ENCODE data around the gene GARIN6.
"Not testable (repeated sequence)": the region's sequence is repeated elsewhere in the genome, so short reads cannot be mapped to it uniquely, and the experiment has no call there.

Gene GARIN6
- 0 to 0.03 (median 0) reads per million in 18 experiments for total RNA-seq

DNA sequence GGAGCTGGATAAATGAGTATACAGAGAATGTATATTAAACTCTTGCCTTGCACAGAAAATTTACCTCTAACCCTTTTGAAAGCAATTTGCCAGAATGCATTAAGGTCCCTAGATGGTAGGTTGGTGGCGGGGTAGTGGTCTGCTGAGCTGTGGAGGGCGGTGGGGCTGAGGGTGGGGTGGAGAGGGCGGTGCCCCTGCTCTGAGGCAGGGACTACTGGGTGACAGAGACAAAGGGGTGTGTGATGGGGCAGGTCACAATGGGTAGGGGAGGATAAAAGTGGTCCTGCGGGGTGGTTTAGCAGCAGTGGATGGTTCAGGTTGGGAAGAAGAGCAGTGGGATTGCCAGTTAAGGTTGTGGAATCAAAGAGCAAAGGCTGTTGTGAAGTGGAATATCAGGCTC, at the start of gene GARIN6:
GARIN6 (plus strand) TSS at position 301 of the 400 bp plus-strand sequence. CDS start 422 bp downstream, outside the sequence.
- DNase-seq = no peak

DNA sequence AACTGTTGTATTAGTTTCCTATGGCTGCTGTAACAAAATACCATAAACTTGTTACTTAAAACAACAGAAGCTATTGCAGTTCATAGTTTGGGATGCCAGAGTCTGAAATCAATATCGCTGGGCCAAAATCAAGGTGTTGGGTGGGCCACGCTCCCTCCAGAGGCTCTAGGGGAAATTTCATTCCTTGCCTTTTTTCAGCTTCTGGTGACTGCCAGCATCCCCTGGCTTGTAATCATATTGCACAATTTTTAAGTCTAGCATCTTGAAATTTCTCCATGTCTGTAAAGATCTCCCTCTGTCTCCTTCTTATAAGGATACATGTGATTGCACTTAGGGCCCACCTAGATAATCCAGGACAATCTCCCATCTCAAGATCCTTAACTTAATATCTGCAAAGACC, 48.8 kb upstream of the GARIN6 start:
- DNase-seq = no peak

DNA sequence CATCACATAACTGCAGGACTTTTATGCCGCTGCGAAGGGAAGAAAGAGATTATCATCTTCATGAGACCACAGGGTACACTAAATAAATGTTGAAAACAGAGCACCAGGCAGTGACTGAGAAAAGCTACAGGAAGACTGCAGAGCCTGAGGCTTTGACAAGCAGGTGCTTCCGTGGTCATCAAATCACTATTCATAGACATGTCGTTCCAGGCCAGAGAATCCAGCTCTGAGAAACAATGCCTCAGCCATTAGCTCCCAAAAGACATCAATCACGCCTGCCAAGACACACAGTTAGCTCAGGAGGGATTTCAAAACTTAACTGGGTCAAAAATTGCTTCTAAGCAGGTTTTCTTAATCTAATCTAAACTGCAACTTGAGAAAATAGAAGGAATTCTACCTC, 47.2 kb upstream of the GARIN6 start:
- no peak for DNase-seq

DNA sequence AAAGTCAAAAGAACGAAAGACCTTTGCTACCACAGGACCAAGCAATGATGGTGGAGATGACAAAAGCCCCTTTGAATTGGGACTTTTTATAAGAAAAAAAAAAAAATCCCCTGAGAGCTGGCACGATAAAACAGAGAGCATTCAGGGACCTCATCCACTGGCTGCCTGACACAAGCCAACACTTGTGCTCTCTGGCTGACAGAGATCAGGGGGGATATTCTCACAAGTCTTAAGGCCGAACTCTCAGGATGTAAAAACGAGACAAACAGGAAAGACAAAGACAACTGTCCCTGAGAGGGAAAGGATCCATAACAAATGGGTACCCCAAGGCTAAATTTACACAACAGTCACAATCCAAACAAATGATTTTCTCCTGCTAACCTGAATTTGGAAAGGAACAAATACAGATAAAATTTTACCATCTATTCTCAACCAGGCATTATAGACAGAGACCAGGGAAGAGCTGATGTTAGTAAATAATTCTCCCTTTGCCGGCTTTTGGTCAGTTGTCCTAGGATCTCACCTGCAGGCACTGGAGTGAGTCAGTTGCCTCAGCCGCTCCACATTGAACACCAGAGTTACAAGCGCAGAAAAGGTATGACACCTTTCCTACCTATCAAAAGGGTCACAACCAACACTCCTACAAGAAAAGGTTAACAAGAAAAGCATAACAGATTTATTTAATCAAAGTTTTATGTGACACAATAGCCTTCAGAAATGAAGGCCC, 37.9 kb upstream of the GARIN6 start:
- DNase-seq = no peak

DNA sequence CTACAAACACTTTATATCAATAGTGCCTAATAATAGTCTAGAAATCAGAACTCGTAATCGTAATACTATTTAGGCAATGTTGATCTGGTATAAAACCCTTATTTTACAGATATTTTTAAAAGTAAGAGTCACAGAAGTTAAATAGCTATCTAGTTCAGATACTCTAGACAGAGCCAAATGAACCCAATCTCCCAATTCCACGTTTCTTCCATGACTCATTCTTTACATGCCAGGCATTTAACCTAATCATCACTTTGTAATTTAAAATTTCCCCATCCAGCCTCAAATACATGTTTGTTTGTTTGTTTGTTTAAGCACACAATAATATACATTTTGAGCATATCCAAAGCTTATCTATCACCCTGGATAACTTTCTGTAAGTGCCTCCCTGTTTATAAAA, 36.4 kb upstream of the GARIN6 start:
- DNase-seq = no peak

DNA sequence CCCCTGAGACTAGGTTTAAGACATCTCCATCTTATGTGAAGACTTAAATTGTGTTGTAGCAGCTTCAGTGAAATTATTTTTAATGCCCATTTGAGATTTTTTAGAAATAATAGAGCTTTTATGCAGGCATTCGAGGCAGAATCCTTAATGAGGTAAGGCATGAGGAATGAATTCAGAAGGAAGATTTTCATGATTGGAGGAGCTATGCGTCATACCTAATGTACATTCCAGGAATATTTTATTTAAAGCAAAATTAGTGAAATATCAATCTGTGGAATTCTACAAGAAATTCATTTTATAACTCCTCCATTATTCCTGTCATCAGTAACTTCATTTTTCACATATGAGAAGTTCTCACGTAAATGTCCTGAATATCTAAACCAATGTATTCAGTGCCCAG, 36.0 kb upstream of the GARIN6 start:
- no peak for DNase-seq

DNA sequence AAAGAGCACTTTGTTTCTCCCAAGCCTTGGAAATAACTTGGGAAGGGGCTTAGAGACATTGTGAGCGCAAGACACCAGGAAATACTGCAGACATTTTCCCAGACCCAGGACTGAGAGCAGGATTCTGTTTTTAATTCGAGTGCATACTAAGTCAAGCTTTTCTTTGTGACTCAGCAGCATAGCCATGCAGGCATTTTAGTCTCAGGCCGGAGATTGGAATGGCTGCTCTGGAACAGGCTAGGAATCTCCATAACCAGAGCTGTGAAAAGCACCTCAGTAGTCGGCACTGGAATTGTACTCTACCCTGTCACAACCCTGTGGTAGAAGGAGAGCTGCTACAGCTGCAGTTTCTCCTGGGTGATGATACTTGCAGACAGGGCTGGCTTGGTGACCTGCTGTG, 28.9 kb upstream of the GARIN6 start:
- no peak for DNase-seq

DNA sequence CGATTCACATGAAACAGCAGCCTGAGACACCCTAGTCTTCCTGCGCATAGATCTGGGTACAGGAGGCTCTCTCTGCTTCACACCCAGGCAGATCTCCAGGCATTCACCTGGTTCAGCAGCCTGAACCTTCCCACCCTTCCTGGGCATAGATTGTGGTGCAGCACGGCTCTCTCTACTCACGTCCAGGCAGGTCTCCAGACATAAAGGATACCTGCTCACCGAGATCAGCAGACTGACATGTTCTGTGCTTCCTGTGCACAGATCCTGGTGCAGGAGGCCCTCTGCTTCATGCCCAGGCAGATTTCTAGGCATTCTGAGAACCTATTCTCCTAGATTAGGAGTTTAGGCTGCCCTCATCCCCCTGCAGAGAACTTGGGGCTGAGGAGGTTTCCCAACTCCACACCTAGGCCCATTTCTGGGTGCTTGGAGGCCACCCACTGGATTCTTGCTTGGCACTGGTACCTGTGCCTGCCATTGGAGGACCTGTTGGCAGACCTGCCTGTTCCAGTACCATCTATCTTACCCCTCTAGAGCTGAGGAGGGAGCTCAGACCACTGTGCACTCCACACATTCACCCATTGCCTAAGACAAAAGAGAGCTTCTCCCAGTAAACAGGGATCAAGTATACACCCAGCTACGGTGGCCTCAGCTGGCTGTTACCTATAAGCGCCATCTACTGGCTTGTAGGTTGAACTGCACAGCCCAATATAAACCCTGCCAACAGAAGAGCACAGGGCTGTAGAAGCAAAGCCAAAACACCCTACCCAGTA, 28.0 kb upstream of the GARIN6 start:
- DNase-seq = peak; percentile 33 to 45

DNA sequence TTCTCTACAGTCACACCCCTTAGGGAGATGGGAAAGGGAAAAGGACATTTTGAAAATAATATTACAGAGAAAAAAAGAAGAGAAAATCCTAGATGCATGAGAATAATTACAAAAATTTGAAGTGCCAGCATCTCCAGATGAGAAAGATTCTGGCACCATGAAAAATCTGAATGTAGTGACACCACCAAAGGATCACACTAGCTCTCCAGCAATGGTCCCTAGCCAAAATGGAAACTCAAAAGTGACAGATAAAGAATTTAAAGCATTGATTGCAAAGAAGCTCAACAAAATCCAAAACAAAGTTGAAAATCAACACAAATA, 27.4 kb upstream of the GARIN6 start:
- no peak for DNase-seq

DNA sequence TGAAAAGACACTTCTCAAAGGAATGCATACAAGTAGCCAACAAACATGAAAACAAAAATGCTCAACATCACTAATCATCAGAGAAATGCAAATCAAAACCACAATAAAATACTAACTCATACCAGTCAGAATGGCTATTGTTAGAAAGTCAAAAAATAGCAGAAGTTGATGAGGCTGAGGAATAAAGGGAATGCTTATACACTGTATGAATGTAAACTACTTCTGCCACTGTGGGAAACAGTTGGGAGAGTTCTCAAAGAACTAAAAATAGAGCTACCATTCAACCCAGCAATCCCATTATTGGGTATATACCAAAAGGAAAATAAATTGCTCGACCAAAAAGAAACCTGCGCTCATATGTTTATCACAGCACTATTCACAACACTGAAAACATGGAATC, 23.0 kb upstream of the GARIN6 start:
- not testable (repeated sequence) for DNase-seq

DNA sequence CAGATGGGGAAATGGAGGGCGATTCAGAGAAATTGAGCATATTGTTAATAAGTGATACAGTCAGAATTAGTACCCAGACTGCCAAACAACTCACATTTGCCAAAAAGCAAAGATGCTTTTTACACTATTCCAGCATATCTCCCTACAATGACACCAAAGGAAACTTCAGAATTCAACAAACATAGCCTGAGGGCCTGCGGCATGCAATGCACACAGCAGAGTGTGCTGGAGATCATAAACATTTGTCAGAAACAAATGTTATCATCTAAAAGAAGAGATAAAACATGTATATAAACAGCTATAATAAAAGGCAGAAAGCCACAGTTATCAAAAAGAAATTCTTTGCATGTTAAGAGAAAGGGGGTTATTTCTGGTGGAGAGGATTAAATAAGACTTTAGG, 20.1 kb upstream of the GARIN6 start:
- DNase-seq = no peak

DNA sequence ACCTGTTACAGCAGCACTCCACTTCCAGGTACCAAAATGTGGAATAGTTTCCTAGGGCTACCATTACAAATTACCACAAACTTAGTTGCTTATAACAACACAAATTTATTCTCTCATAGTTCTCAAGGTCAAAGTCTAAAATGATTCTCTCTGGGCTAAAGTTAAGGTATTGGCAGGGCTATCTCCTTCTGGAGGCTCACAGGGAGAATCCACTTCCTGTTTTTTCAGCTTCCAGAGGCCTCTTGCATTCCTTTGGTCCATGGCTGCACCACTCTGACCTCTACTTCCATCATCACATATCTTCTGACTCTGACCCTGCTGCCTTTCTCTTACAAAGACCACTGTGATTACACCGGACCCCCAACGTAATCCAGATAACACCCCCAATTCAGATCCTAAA, 2.9 kb upstream of the GARIN6 start:
- DNase-seq = no peak

DNA sequence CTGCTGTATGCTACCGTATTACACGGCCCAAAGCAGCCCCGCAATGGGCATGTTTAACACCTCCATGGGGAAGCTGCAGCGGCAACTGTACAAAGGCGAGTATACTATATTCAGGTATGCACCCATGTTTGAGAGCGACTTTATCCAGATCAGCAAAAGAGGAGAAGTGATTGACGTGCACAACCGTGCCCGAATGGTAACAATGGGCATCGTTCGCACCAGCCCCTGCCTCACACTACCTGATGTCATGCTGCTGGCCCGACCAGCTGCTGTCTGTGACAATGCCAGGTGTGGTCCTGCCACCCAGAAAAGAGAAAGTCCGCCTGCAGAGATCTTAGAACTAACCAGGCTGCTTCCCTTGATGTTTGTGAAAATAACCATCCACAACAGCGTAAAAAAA, 630 bp downstream of the GARIN6 start:
- no peak for DNase-seq

DNA sequence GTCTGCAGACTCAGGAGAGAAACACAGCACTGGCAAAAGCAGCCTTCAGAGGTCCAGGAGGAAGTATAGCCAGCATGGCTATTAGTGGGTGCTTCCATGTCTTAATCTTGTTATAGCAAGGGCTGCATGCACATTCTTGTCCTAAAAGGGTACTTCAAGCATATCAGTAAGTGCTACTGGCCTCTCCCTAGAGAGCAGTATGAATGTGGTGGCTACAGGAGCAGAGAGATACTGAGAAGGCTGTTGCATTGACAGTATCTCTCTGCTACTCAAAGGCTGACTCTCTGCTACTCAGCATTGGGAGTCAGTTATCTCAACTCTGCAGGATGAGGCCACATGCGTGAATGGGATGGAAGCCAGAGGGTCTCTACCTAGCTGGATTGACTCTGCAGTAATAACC, 2.0 kb downstream of the GARIN6 start:
- no peak for DNase-seq

DNA sequence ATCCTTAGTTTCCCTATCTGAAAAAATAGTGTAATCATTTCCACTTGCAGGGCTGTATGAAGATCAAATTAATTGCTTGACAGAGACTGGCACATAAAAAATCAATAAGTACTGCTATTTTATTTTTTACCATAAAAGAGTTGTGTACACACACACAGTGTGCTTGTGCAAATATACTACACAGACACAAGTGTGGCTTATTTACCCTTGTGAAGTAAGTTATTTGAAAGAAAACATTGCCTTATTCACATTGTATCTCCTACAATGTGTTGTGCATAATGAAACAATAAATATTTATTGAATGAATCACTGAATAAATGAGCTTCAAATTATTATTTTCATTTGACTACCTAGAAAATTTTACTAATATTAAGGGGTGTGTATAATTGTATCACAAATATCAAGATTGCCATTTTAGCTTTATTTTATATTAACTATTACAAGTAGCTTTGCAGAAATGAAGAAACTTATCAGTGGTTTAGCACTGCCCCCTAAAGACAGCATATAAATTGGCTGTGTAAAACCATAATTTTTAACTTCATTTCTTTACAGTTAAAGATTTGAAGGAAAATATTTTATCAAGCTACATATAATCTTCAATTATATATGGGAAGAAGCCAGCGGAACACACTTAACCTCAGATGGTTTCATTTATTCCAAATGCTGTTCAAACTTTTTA, 11.3 kb downstream of the GARIN6 start:
- no peak for DNase-seq

DNA sequence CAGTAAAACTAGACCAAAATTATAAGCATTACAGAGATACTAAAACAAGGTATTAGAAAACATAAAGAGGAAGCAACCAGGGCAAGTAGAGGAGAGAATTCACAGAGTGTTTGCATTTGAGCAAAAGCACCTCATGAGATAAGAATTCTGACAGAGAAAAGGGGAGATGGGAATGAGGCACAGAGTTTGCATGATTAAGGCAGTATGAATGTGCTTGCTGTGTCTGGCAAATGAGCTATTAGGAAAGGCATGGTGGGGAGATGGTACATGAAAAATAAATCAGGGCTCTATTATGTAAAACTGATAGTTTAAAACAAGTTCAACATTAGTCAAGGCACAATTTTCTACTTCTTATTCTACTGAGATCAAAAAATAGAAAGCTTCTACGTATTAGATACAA, 23.1 kb downstream of the GARIN6 start:
- DNase-seq = no peak

DNA sequence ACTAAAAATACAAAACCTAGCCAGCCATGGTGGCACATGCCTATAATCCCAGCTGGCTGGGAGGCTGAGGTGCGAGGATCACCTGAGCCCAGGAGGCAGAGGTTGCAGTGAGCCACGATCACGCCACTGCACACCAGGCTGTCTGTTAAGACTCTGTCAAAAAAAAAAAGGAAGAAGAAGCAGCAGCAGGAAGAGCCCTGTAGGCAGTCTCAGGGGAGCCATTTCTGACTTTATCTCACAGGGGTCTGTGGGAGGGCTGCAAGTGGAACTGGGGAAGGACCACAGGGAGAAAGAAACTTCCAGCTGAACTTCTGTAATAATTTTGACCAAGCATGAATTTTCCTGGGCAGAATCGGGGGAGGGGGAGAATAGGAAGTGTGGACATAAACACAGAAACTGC, 32.7 kb downstream of the GARIN6 start:
- DNase-seq = no peak

DNA sequence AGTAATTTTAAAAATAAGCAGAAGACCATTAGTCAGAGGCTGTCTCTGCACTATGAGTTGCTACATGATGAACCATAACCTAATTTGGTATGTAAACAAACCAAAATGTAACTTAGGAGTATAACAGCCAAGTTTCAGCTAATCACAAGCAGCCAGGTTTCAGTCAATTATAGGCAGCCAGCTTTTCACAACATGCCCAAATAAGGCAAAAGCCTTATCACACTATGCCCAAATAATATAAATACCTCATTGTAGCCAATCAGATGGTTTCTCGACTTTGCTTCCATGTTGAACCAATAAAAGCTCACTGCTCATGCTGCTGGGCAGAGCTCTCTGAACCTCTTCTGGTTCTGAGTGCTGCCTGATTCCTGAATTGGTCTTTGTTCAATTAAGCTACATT, 38.6 kb downstream of the GARIN6 start:
- no peak for DNase-seq

DNA sequence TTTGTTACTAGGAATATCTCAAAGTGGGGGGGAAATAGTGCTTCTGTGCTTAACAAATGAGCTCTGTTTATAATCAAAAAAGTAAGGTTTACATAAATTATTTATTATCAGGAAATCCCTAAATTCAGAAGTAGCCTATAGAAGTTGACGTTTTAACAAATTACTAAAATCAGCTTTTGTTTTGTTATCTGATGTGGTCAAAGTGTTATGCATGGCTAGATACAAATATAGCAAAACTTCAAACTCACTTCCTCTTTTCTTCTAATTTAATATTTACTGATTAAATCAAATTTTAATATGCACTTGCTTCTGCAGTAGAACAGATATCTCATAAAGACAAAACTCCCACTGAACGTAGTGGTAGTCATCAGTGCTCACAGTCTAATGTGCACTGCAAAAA, 47.5 kb downstream of the GARIN6 start:
- DNase-seq = no peak
